Kidney epithelial cell (primary cell): Measurements from ENCODE around the gene OAF. TPM values are rescaled to one million over a fixed set of nuclear protein-coding genes. Genes with fewer than 3 reads are reported as not detected.

Experiments
- DNase-seq: peaks from one replicate; pipeline ENCODE4 v3.0.0-alpha.2; 2010; ENCODE audit warnings: low read depth
- H3K27me3 ChIP-seq: 2 replicates; pipeline ENCODE4 v1.6.0; 2011; ENCODE audit warnings: low read length; ENCODE audit not compliant: control insufficient read depth, insufficient read depth
- H3K36me3 ChIP-seq: 2 replicates; pipeline ENCODE4 v1.5.1; 2011; ENCODE audit warnings: low read length; ENCODE audit not compliant: control insufficient read depth, insufficient read depth
- H3K4me3 ChIP-seq: 2 replicates; pipeline ENCODE4 v1.5.1; 2011; ENCODE audit warnings: low read depth, mild to moderate bottlenecking, control low read depth, low read length
- CTCF ChIP-seq: IDR thresholded peaks from 2 replicates; pipeline ENCODE4 v1.5.1; 2011; ENCODE audit warnings: mild to moderate bottlenecking, moderate library complexity, low read length, control low read depth, inconsistent platforms; ENCODE audit not compliant: insufficient read depth, poor library complexity, severe bottlenecking
- total RNA-seq: library from RNA; depleted of rRNA; stranded (reverse); fragments of >200 nt; gene quantifications from 2 replicates; pipeline ENCODE4 v1.2.3, GENCODE V29; 2015

Gene OAF
- total RNA-seq, 1 donor from 2014 or later, result 45.2 TPM

GRCh38 chr11:120203626-120204025, 7.2 kb upstream of the OAF start:
- H3K27me3 ChIP-seq, result no peaks in the 10 kb centered on the region
- H3K36me3 ChIP-seq, result no peaks in the 10 kb centered on the region
- TF ChIP-seq CTCF, result no peak
- no peak for DNase-seq
- no peak overlapping the region for H3K4me3 ChIP-seq

- peak; percentile 67 for DNase-seq
- Histone ChIP-seq H3K36me3 (no peaks in the 10 kb centered on the region), H3K27me3 (no peaks in the 10 kb centered on the region), H3K4me3 (no peak overlapping the region)
- no peak for TF ChIP-seq CTCF
Observed at GRCh38 chr11:120205596-120206161, 5.2 kb upstream of the OAF start.

GRCh38 chr11:120207512-120207911, 3.3 kb upstream of the OAF start:
- Histone ChIP-seq H3K4me3 (no peak overlapping the region), H3K36me3 (no peaks in the 10 kb centered on the region), H3K27me3 (no peaks in the 10 kb centered on the region)
- TF ChIP-seq CTCF, result no peak
- DNase-seq, result no peak

GRCh38 chr11:120208001-120208441, 2.8 kb upstream of the OAF start:
- Histone ChIP-seq H3K27me3 (no peaks in the 10 kb centered on the region), H3K4me3 (no peak overlapping the region), H3K36me3 (no peaks in the 10 kb centered on the region)
- no peak for DNase-seq
- TF ChIP-seq CTCF, result no peak

- no peak overlapping the region for H3K4me3 ChIP-seq
- DNase-seq, result no peak
- TF ChIP-seq CTCF, result no peak
- H3K27me3 ChIP-seq, result no peaks in the 10 kb centered on the region
- H3K36me3 ChIP-seq, result no peaks in the 10 kb centered on the region
Observed at GRCh38 chr11:120208777-120209176, 2.1 kb upstream of the OAF start.
